Endothelial cell (in vitro differentiated cells): ENCODE data around the gene SBK2. TPM values are rescaled to one million over a fixed set of nuclear protein-coding genes. Genes with fewer than 3 reads are reported as not detected.

Experiments
- DNase-seq: peaks from one replicate; pipeline ENCODE4 v3.0.0; 2021; ENCODE audit warnings: low spot score
- H3K27ac Mint-ChIP-seq: one replicate; pipeline ENCODE4 v1.8.0; 2021; ENCODE audit warnings: mixed read lengths, inconsistent platforms; ENCODE audit not compliant: unreplicated experiment
- H3K27me3 Mint-ChIP-seq: one replicate; pipeline ENCODE4 v1.8.0; 2021; ENCODE audit warnings: mild to moderate bottlenecking, moderate library complexity, mixed read lengths, inconsistent platforms; ENCODE audit not compliant: unreplicated experiment
- H3K36me3 Mint-ChIP-seq: one replicate; pipeline ENCODE4 v1.8.0; 2021; ENCODE audit warnings: mild to moderate bottlenecking, low read depth, mixed read lengths, inconsistent platforms; ENCODE audit not compliant: unreplicated experiment
- H3K4me1 Mint-ChIP-seq: one replicate; pipeline ENCODE4 v1.8.0; 2021; ENCODE audit warnings: mild to moderate bottlenecking, mixed read lengths, inconsistent platforms; ENCODE audit not compliant: unreplicated experiment
- H3K4me3 Mint-ChIP-seq: one replicate; pipeline ENCODE4 v1.8.0; 2021; ENCODE audit warnings: mild to moderate bottlenecking, mixed read lengths, inconsistent platforms; ENCODE audit not compliant: unreplicated experiment
- H3K9me3 Mint-ChIP-seq: one replicate; pipeline ENCODE4 v1.8.0; 2021; ENCODE audit warnings: mixed read lengths, inconsistent platforms; ENCODE audit not compliant: unreplicated experiment
- total RNA-seq: library from RNA; stranded (reverse); fragmentation: NEBNext Ultra II Directional; extraction: Animal tissue kit (Norgen Biotek cat#: 25700); gene quantifications from one replicate; pipeline ENCODE4 v1.2.1, GENCODE V29; 2021; ENCODE audit not compliant: unreplicated experiment
- TF ChIP-seq, protein P1 (sequence below): fragments of 200-600 bp; sonication (generic); IDR thresholded peaks from one replicate; pipeline ENCODE4 v1.5.0; 2021; ENCODE audit warnings: antibody characterized with exemption; ENCODE audit not compliant: unreplicated experiment

SBK2 gene
- total RNA-seq, 1 donor from 2014 or later: 0.69 TPM

GRCh38 chr19:55494172-55494761 is 42.7 kb downstream of the SBK2 start:
- DNase-seq: no peak
- H3K27me3 Mint-ChIP-seq: no peaks in the 10 kb centered on the region
- no peak overlapping the region for H3K27ac Mint-ChIP-seq
- TF ChIP-seq, protein P1, sequence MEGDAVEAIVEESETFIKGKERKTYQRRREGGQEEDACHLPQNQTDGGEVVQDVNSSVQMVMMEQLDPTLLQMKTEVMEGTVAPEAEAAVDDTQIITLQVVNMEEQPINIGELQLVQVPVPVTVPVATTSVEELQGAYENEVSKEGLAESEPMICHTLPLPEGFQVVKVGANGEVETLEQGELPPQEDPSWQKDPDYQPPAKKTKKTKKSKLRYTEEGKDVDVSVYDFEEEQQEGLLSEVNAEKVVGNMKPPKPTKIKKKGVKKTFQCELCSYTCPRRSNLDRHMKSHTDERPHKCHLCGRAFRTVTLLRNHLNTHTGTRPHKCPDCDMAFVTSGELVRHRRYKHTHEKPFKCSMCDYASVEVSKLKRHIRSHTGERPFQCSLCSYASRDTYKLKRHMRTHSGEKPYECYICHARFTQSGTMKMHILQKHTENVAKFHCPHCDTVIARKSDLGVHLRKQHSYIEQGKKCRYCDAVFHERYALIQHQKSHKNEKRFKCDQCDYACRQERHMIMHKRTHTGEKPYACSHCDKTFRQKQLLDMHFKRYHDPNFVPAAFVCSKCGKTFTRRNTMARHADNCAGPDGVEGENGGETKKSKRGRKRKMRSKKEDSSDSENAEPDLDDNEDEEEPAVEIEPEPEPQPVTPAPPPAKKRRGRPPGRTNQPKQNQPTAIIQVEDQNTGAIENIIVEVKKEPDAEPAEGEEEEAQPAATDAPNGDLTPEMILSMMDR: no peak
- no peaks in the 10 kb centered on the region for H3K9me3 Mint-ChIP-seq
- peaks cover 1% of the 10 kb centered on the region for H3K36me3 Mint-ChIP-seq
- no peak overlapping the region for H3K4me3 Mint-ChIP-seq
- no peaks in the 10 kb centered on the region for H3K4me1 Mint-ChIP-seq

GRCh38 chr19:55493645-55494171 is 43.2 kb downstream of the SBK2 start:
- no peak for DNase-seq
- Mint-ChIP-seq H3K9me3 (no peaks in the 10 kb centered on the region), H3K4me3 (no peak overlapping the region), H3K4me1 (no peaks in the 10 kb centered on the region), H3K27me3 (no peaks in the 10 kb centered on the region), H3K36me3 (no peaks in the 10 kb centered on the region), H3K27ac (no peak overlapping the region)
- TF ChIP-seq, protein P1: no peak

GRCh38 chr19:55493052-55493644 is 43.8 kb downstream of the SBK2 start:
- H3K36me3 Mint-ChIP-seq: no peaks in the 10 kb centered on the region
- TF ChIP-seq, protein P1: no peak
- H3K4me3 Mint-ChIP-seq: no peak overlapping the region
- H3K27ac Mint-ChIP-seq: no peak overlapping the region
- DNase-seq: no peak
- no peaks in the 10 kb centered on the region for H3K9me3 Mint-ChIP-seq
- H3K27me3 Mint-ChIP-seq: peaks cover 2% of the 10 kb centered on the region
- H3K4me1 Mint-ChIP-seq: no peaks in the 10 kb centered on the region

DNA sequence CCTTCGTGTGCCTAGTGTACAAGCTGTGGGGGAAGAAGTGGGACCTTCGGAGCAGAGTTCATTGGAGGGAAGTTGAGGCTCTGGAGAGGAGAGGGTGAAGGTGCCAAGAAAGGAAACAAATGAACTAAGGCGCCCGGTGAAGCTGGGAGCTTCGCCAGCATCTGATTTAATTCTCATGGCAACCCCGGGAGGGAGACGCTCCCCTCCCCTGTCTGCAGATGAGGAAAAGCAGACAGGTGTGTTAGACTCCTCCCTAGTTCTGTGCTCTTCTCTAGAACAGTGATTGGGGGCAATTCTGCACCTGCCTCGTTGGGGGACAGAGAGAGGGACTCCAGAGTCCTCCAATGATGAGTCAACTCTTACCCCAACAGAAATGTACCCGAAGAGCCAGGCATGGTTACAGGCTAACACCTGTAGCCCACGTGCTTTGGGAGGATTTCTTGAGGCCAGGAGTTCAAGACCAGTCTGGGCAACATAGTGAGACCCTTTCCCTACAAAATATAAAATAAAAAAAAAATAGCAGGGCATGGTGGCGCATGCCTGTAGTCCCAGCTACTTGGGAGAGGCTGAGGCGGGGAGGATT is 44.5 kb downstream of the SBK2 start:
- Mint-ChIP-seq H3K4me1 (peaks cover 3% of the 10 kb centered on the region), H3K27me3 (peaks cover 2% of the 10 kb centered on the region), H3K9me3 (no peaks in the 10 kb centered on the region), H3K27ac (no peak overlapping the region), H3K36me3 (no peaks in the 10 kb centered on the region), H3K4me3 (no peak overlapping the region)
- no peak for DNase-seq
- TF ChIP-seq, protein P1: no peak
